ENCODE measurements around the gene FSIP1. TPM values are rescaled to one million over a fixed set of nuclear protein-coding genes. Genes with fewer than 3 reads are reported as not detected.
A peak's percentile ranks its signal among the peaks of the same experiment; 100 is the strongest.

The FSIP1 gene
- total RNA-seq, 1 donor from 2014 or later, result 0.96 TPM

GRCh38 chr15:39776068-39776467 lies 6.6 kb downstream of the FSIP1 start:
- Histone ChIP-seq H3K4me1 (no peaks in the 10 kb centered on the region), H3K27me3 (no peaks in the 10 kb centered on the region), H3K9me3 (no peaks in the 10 kb centered on the region), H3K27ac (no peak overlapping the region), H3K4me3 (no peak overlapping the region), H3K36me3 (no peaks in the 10 kb centered on the region)
- intact Hi-C loops (cut with DNase I), result no loop called here
- TF ChIP-seq CTCF (IDR thresholded peaks at IDR 0.05), result no peak
- ATAC-seq (no peak), DNase-seq (no peak)

- Histone ChIP-seq H3K4me3 (no peak overlapping the region), H3K4me1 (no peaks in the 10 kb centered on the region), H3K36me3 (no peaks in the 10 kb centered on the region), H3K27ac (no peak overlapping the region), H3K27me3 (no peaks in the 10 kb centered on the region), H3K9me3 (no peaks in the 10 kb centered on the region)
- DNase-seq (no peak), ATAC-seq (no peak)
- TF ChIP-seq CTCF (IDR thresholded peaks at IDR 0.05), result no peak
- intact Hi-C loops (cut with DNase I), result no loop called here
Observed at GRCh38 chr15:39774688-39775267, 7.9 kb downstream of the FSIP1 start.

GRCh38 chr15:39770748-39771689 lies 11.6 kb downstream of the FSIP1 start:
- H3K36me3 ChIP-seq, result no peaks in the 10 kb centered on the region
- no peak for TF ChIP-seq CTCF (IDR thresholded peaks at IDR 0.05)
- no peaks in the 10 kb centered on the region for H3K27me3 ChIP-seq
- H3K4me3 ChIP-seq, result no peak overlapping the region
- H3K4me1 ChIP-seq, result no peaks in the 10 kb centered on the region
- intact Hi-C loops (cut with DNase I), result no loop called here
- DNase-seq (no peak), ATAC-seq (no peak)
- H3K9me3 ChIP-seq, result no peaks in the 10 kb centered on the region
- peak overlapping the region; percentile 25 for H3K27ac ChIP-seq

GRCh38 chr15:39767921-39768320 lies 14.7 kb downstream of the FSIP1 start:
- H3K36me3 ChIP-seq, result no peaks in the 10 kb centered on the region
- intact Hi-C loops (cut with DNase I), result no loop called here
- no peaks in the 10 kb centered on the region for H3K4me1 ChIP-seq
- no peak for TF ChIP-seq CTCF (IDR thresholded peaks at IDR 0.05)
- no peak for DNase-seq
- H3K27me3 ChIP-seq, result no peaks in the 10 kb centered on the region
- H3K4me3 ChIP-seq, result no peak overlapping the region
- no peak overlapping the region for H3K27ac ChIP-seq
- no peak for ATAC-seq
- no peaks in the 10 kb centered on the region for H3K9me3 ChIP-seq

GRCh38 chr15:39761006-39761405 lies 21.6 kb downstream of the FSIP1 start:
- Histone ChIP-seq H3K9me3 (no peaks in the 10 kb centered on the region), H3K27ac (no peak overlapping the region), H3K27me3 (no peaks in the 10 kb centered on the region), H3K36me3 (no peaks in the 10 kb centered on the region), H3K4me3 (no peak overlapping the region), H3K4me1 (no peaks in the 10 kb centered on the region)
- DNase-seq (no peak), ATAC-seq (no peak)
- no peak for TF ChIP-seq CTCF (IDR thresholded peaks at IDR 0.05)
- intact Hi-C loops (cut with DNase I), result no loop called here

Measured in upper lobe of right lung (tissue), 1 donor.